PC-3 (cell line): Measurements from ENCODE around the gene TP53RK. TPM values are rescaled to one million over a fixed set of nuclear protein-coding genes. Genes with fewer than 3 reads are reported as not detected.
A peak's percentile ranks its signal among the peaks of the same experiment; 100 is the strongest.

Experiments
- ATAC-seq: fragments of 200-7000 bp; cut with Tn5 transposase; 2 replicates; pipeline ENCODE4 v1.9.1; 2020; ENCODE audit warnings: mild to moderate bottlenecking, moderate library complexity
- BruUV-seq: library from RNA; stranded (reverse); fragments of 400-500 nt; replicated peaks from 2 replicates; lab custom pipeline; 2021; lab: Mats Ljungman, UMichigan
- CTCF ChIA-PET: fragments of 300-600 bp; sonication (Branson Sonifier 250); formaldehyde crosslinking; loops from one replicate; lab custom pipeline; 2022; ENCODE audit warnings: antibody characterized with exemption; lab: Charles Lee
- POLR2A ChIA-PET: fragments of 300-600 bp; sonication (Branson Sonifier 250); formaldehyde crosslinking; loops from one replicate; lab custom pipeline; 2022; ENCODE audit warnings: antibody characterized with exemption; ENCODE audit not compliant: unreplicated experiment; lab: Charles Lee
- DNase-seq: peaks from one replicate; pipeline ENCODE4 v3.0.0-alpha.2; 2015
- H2AFZ ChIP-seq: fragments of 300-600 bp; sonication (generic); 2 replicates; pipeline ENCODE4 v1.6.0; 2016; ENCODE audit warnings: antibody characterized with exemption, low read length
- H3F3A ChIP-seq: fragments of 300-600 bp; sonication (generic); one replicate; pipeline ENCODE4 v1.6.0; 2017; ENCODE audit warnings: antibody characterized with exemption, low read length, control low read depth, mild to moderate bottlenecking; ENCODE audit not compliant: unreplicated experiment
- H3K27ac ChIP-seq: fragments of 300-600 bp; sonication (generic); 2 replicates; pipeline ENCODE4 v1.5.1; 2016; ENCODE audit warnings: mild to moderate bottlenecking, low read length
- H3K27me3 ChIP-seq: fragments of 300-600 bp; sonication (generic); 2 replicates; pipeline ENCODE4 v1.6.1; 2016; ENCODE audit warnings: low read length, mixed read lengths
- H3K36me3 ChIP-seq: fragments of 300-600 bp; sonication (generic); 2 replicates; pipeline ENCODE4 v1.6.1; 2016; ENCODE audit warnings: low read depth, mixed run types, low read length, mixed read lengths
- H3K4me1 ChIP-seq: fragments of 300-600 bp; sonication (generic); 2 replicates; pipeline ENCODE4 v1.5.1; 2016; ENCODE audit warnings: low read length; ENCODE audit not compliant: insufficient read depth
- H3K4me2 ChIP-seq: fragments of 300-600 bp; sonication (generic); 2 replicates; pipeline ENCODE4 v1.6.0; 2016; ENCODE audit warnings: low read length
- H3K4me3 ChIP-seq: fragments of 300-600 bp; sonication (generic); 2 replicates; pipeline ENCODE4 v1.5.1; 2016; ENCODE audit warnings: mild to moderate bottlenecking, low read length, mixed read lengths
- H3K79me2 ChIP-seq: fragments of 300-600 bp; sonication (generic); 2 replicates; pipeline ENCODE4 v1.6.1; 2017; ENCODE audit warnings: low read length, mixed read lengths
- H3K9ac ChIP-seq: fragments of 300-600 bp; sonication (generic); 2 replicates; pipeline ENCODE4 v1.6.0; 2016; ENCODE audit warnings: mild to moderate bottlenecking, low read length
- H3K9me2 ChIP-seq: fragments of 300-600 bp; sonication (generic); replicated peaks from 2 replicates; pipeline ENCODE4 v1.6.1; 2016; ENCODE audit warnings: mixed run types, low read length, mixed read lengths
- H3K9me3 ChIP-seq: fragments of 300-600 bp; sonication (generic); 2 replicates; pipeline ENCODE4 v1.6.1; 2016; ENCODE audit warnings: low read length, mixed read lengths
- H4K20me1 ChIP-seq: fragments of 300-600 bp; sonication (generic); 2 replicates; pipeline ENCODE4 v1.6.1; 2016; ENCODE audit warnings: low read length, mixed read lengths
- EZH2 ChIP-seq: fragments of 300-600 bp; sonication (generic); IDR thresholded peaks from one replicate; pipeline ENCODE4 v1.6.1; 2017; ENCODE audit warnings: antibody characterized with exemption, mild to moderate bottlenecking, low read length; ENCODE audit not compliant: unreplicated experiment
- EZH2phosphoT487 ChIP-seq: fragments of 300-600 bp; sonication (generic); IDR thresholded peaks from 2 replicates; pipeline ENCODE4 v1.6.1; 2018; ENCODE audit warnings: mild to moderate bottlenecking, antibody characterized with exemption, low read length, borderline replicate concordance
- intact Hi-C: fragments of 100-400 bp; cut with micrococcal nuclease; formaldehyde crosslinking; loops from 2 replicates; pipeline ENCODE4 v1.9.0; 2023
- total RNA-seq: library from RNA; depleted of rRNA; stranded (reverse); fragments of >200 nt; gene quantifications from 2 replicates; pipeline ENCODE4 v1.2.3, GENCODE V29; 2014
- TF ChIP-seq, protein P1 (sequence below): fragments of 300-600 bp; sonication (generic); conservative IDR thresholded peaks from 2 replicates; pipeline ENCODE4 v1.5.1; 2017; ENCODE audit warnings: antibody characterized with exemption, low read depth, mild to moderate bottlenecking, low read length

Gene TP53RK
- total RNA-seq, 1 experiment from 2014 or later: 41.4 TPM

DNA sequence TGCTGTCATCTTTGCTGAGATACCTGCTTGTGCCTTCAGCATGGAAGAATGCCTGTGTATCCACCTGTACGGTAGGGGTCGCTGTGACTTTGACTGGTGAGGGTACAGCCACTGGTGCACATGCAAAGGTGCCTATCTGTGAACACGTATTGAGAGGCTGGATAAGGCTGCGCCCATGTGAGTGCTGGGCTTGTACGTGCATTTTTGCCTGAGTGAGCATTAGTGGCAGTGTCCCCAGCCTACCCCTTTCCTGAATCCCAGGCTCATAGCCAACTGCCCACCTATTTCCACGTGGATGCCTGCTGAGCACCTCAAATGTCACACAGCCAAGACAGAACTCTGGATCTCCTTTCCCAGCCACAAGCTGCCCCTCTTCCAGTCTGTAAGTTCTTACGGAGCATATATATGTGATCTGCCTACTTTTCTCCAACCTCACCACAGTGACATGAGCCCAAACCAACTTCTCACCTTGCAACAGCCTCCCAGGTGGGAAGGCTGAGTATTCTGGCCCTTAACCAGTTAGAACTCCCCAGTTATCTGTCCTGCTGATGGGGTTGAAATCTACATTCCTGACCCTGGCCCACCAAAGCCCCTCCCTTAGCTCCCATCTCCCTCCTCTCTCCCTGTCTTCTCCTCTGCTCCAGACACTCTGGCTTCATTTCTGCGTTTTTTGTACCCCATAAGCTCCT lies 19.1 kb upstream of the TP53RK start:
- Histone ChIP-seq H3K4me1 (peaks cover 19% of the 10 kb centered on the region), H3K9me3 (peaks cover 11% of the 10 kb centered on the region; the same call in 1 of the 2 replicates), H3K4me3 (no peak overlapping the region), H3K9ac (no peak overlapping the region), H2AFZ (peak overlapping the region; percentile 97), H3K27me3 (no peaks in the 10 kb centered on the region), H3K4me2 (no peak overlapping the region), H4K20me1 (no peaks in the 10 kb centered on the region), H3F3A (no peaks in the 10 kb centered on the region), H3K79me2 (peaks cover 10% of the 10 kb centered on the region), H3K27ac (no peak overlapping the region), H3K9me2 (no peaks in the 10 kb centered on the region), H3K36me3 (no peaks in the 10 kb centered on the region)
- no peak for DNase-seq
- ChIA-PET CTCF (interaction anchor here (0.6 kb wide), 1 partner anchor 16 kb away, joined by 3 read pairs; no protein-coding TSS in a partner anchor), POLR2A (no interaction called here)
- no peak for ATAC-seq
- no peak for TF ChIP-seq EZH2
- BruUV-seq: no TSS peak
- intact Hi-C loops: no loop called here

DNA sequence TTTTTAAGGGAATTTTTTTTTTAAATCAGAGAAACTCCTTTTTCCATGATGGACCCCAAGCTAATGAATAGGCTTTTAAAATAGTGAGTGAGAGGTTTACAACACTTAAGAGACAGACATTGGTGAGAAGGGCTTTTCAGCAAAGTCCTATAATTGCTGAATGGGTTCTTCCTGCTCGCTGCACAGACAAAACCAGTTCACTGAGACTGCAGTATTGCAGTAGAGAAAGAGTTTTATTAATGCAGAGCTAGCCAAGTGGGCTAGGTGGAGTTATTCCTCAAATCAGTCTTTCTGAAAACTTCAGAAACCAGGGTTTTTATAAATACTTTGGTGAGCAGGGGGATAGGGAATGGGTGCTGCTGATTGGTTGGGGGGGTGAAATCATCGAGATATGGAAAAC lies 17.0 kb upstream of the TP53RK start:
- intact Hi-C loops: no loop called here
- H3K27me3 ChIP-seq: no peaks in the 10 kb centered on the region
- no peak for DNase-seq

DNA sequence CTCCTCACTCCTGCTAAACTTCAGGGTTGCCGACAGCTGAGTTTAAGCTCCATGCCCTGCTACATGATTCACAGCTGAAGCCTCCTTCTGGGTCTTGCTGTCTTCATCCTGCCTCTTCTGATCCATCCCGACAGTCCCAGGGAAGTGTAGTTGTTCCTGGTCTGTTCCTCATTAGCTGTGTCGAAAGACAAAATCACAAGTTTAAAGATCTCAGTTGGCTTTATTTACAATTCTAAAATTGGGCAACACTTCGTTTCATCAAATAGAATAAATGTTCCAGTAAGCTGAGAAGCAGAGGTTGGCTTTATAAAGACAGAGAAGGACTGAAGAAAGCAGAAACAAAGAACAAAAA lies 16.1 kb upstream of the TP53RK start:
- ChIA-PET CTCF (no interaction called here), POLR2A (no interaction called here)
- H4K20me1 ChIP-seq: no peaks in the 10 kb centered on the region
- H3K27ac ChIP-seq: no peak overlapping the region
- ATAC-seq (no peak), DNase-seq (no peak)
- no peaks in the 10 kb centered on the region for H3K9me2 ChIP-seq
- H2AFZ ChIP-seq: no peak overlapping the region
- no peak overlapping the region for H3K4me2 ChIP-seq
- H3F3A ChIP-seq: no peaks in the 10 kb centered on the region
- peaks cover 11% of the 10 kb centered on the region; the same call in 1 of the 2 replicates for H3K9me3 ChIP-seq
- no peak for TF ChIP-seq EZH2phosphoT487
- TF ChIP-seq EZH2: no peak
- TF ChIP-seq, protein P1, sequence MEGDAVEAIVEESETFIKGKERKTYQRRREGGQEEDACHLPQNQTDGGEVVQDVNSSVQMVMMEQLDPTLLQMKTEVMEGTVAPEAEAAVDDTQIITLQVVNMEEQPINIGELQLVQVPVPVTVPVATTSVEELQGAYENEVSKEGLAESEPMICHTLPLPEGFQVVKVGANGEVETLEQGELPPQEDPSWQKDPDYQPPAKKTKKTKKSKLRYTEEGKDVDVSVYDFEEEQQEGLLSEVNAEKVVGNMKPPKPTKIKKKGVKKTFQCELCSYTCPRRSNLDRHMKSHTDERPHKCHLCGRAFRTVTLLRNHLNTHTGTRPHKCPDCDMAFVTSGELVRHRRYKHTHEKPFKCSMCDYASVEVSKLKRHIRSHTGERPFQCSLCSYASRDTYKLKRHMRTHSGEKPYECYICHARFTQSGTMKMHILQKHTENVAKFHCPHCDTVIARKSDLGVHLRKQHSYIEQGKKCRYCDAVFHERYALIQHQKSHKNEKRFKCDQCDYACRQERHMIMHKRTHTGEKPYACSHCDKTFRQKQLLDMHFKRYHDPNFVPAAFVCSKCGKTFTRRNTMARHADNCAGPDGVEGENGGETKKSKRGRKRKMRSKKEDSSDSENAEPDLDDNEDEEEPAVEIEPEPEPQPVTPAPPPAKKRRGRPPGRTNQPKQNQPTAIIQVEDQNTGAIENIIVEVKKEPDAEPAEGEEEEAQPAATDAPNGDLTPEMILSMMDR: no peak
- H3K27me3 ChIP-seq: no peaks in the 10 kb centered on the region
- no peaks in the 10 kb centered on the region for H3K36me3 ChIP-seq
- H3K4me1 ChIP-seq: peaks cover 26% of the 10 kb centered on the region
- no TSS peak for BruUV-seq
- no peak overlapping the region for H3K4me3 ChIP-seq
- peaks cover 7% of the 10 kb centered on the region for H3K79me2 ChIP-seq
- intact Hi-C loops: no loop called here
- no peak overlapping the region for H3K9ac ChIP-seq

More for the DNA sequence above, 17.0 kb upstream of the TP53RK start:
- H4K20me1 ChIP-seq: no peaks in the 10 kb centered on the region
- ChIA-PET POLR2A (no interaction called here), CTCF (no interaction called here)
- H3F3A ChIP-seq: no peaks in the 10 kb centered on the region
- ATAC-seq: no peak
- peaks cover 11% of the 10 kb centered on the region; the same call in 1 of the 2 replicates for H3K9me3 ChIP-seq
- no peaks in the 10 kb centered on the region for H3K9me2 ChIP-seq
- H2AFZ ChIP-seq: no peak overlapping the region
- BruUV-seq: no TSS peak
- no peak overlapping the region for H3K4me3 ChIP-seq
- no peaks in the 10 kb centered on the region for H3K36me3 ChIP-seq
- no peak overlapping the region for H3K27ac ChIP-seq
- peaks cover 10% of the 10 kb centered on the region for H3K79me2 ChIP-seq
- TF ChIP-seq, protein P1: no peak
- TF ChIP-seq EZH2phosphoT487: no peak
- no peak for TF ChIP-seq EZH2
- peaks cover 29% of the 10 kb centered on the region for H3K4me1 ChIP-seq
- H3K9ac ChIP-seq: no peak overlapping the region
- H3K4me2 ChIP-seq: no peak overlapping the region
